Neuronal stem cell (in vitro differentiated cells): ENCODE data around the gene GARNL3.

Source experiments
- DNase-seq: peaks from one replicate; pipeline ENCODE4 v3.0.0-alpha.2; 2013; ENCODE audit warnings: low spot score
- H2AFZ ChIP-seq: one replicate; pipeline ENCODE4 v1.6.1; 2013; ENCODE audit warnings: mild to moderate bottlenecking, low read length, inconsistent platforms
- H2AK5ac ChIP-seq: 2 replicates; pipeline ENCODE4 v1.6.1; 2013; ENCODE audit warnings: low read depth, mild to moderate bottlenecking, inconsistent platforms, low read length, moderate library complexity, mixed read lengths
- H2BK120ac ChIP-seq: 2 replicates; pipeline ENCODE4 v1.6.1; 2013; ENCODE audit warnings: low read depth, mild to moderate bottlenecking, inconsistent platforms, low read length, moderate library complexity, mixed read lengths
- H2BK12ac ChIP-seq: one replicate; pipeline ENCODE4 v1.6.1; 2013; ENCODE audit warnings: low read length, inconsistent platforms
- H2BK15ac ChIP-seq: 2 replicates; pipeline ENCODE4 v1.6.1; 2013; ENCODE audit warnings: mild to moderate bottlenecking, low read length, inconsistent platforms, mixed read lengths
- H2BK5ac ChIP-seq: one replicate; pipeline ENCODE4 v1.6.1; 2013; ENCODE audit warnings: inconsistent platforms, mild to moderate bottlenecking, low read length, moderate library complexity
- H3K14ac ChIP-seq: one replicate; pipeline ENCODE4 v1.6.1; 2013; ENCODE audit warnings: low read length, inconsistent platforms
- H3K18ac ChIP-seq: 2 replicates; pipeline ENCODE4 v1.6.1; 2013; ENCODE audit warnings: low read length, inconsistent platforms
- H3K23ac ChIP-seq: 2 replicates; pipeline ENCODE4 v1.6.1; 2013; ENCODE audit warnings: low read depth, mild to moderate bottlenecking, mixed read lengths, low read length, inconsistent platforms; ENCODE audit not compliant: poor library complexity
- H3K27ac ChIP-seq: replicated peaks from 3 replicates; pipeline ENCODE4 v1.5.1; 2013; ENCODE audit warnings: low read length, inconsistent platforms
- H3K27me3 ChIP-seq, 3 experiments: 2 replicates each; pipeline ENCODE4 v1.6.1; 2013; ENCODE audit warnings: low read length in 3 of 3, mild to moderate bottlenecking in 2 of 3, inconsistent platforms in 1 of 3, low read depth in 1 of 3, mixed read lengths in 1 of 3, moderate library complexity in 1 of 3; ENCODE audit not compliant: control insufficient read depth in 3 of 3, insufficient read depth in 3 of 3
- H3K36me3 ChIP-seq, 2 donors: replicated peaks in 1 of 2; 2 replicates each; pipeline ENCODE4 v1.6.1; 2013; ENCODE audit warnings: low read length in 2 of 2; ENCODE audit not compliant: control insufficient read depth in 2 of 2, insufficient read depth in 2 of 2
- H3K4ac ChIP-seq: 2 replicates; pipeline ENCODE4 v1.6.1; 2013; ENCODE audit warnings: inconsistent platforms, mild to moderate bottlenecking, low read length, moderate library complexity
- H3K4me1 ChIP-seq, 2 donors: 1 replicate in 1 of 2; 2 replicates in 1 of 2; pipeline ENCODE4 v1.6.1; 2013; ENCODE audit warnings: low read length in 2 of 2, low read depth in 1 of 2; ENCODE audit not compliant: control insufficient read depth in 2 of 2, insufficient read depth in 1 of 2
- H3K4me2 ChIP-seq: one replicate; pipeline ENCODE4 v1.6.1; 2013; ENCODE audit warnings: mild to moderate bottlenecking, low read length, inconsistent platforms; ENCODE audit not compliant: insufficient read depth, poor library complexity, severe bottlenecking
- H3K4me3 ChIP-seq, 2 donors: 2 replicates each; pipeline ENCODE4 v1.5.1; 2013; ENCODE audit warnings: low read length in 2 of 2, mild to moderate bottlenecking in 2 of 2, inconsistent platforms in 1 of 2, moderate library complexity in 1 of 2
- H3K79me1 ChIP-seq: one replicate; pipeline ENCODE4 v1.6.1; 2013; ENCODE audit warnings: low read depth, mild to moderate bottlenecking, inconsistent platforms, low read length, moderate library complexity
- H3K9ac ChIP-seq: one replicate; pipeline ENCODE4 v1.6.1; 2013; ENCODE audit warnings: mild to moderate bottlenecking, low read depth, low read length, inconsistent platforms; ENCODE audit not compliant: poor library complexity
- H3K9me3 ChIP-seq, 2 donors: replicated peaks in 1 of 2; 2 replicates each; pipeline versions ENCODE3 to v1.6.1; 2013; ENCODE audit warnings: low read length in 2 of 2, mild to moderate bottlenecking in 2 of 2, inconsistent platforms in 1 of 2, low read depth in 1 of 2, mixed read lengths in 1 of 2, moderate library complexity in 1 of 2; ENCODE audit not compliant: control insufficient read depth in 2 of 2, insufficient read depth in 1 of 2
- H4K8ac ChIP-seq: one replicate; pipeline ENCODE4 v1.6.1; 2013; ENCODE audit warnings: low read depth, mild to moderate bottlenecking, inconsistent platforms, low read length, moderate library complexity
- H4K91ac ChIP-seq: one replicate; pipeline ENCODE4 v1.6.1; 2013; ENCODE audit warnings: low read length, low read depth, mild to moderate bottlenecking, inconsistent platforms; ENCODE audit not compliant: poor library complexity
- WGBS, 2 donors: extraction: QIAGEN DNeasy Blood & Tissue Kit; methylation state at CpG; one replicate each; pipeline ENCODE4 v1.1.7; 2013; ENCODE audit warnings: missing lambda C conversion rate in 2 of 2, mixed read lengths in 1 of 2; ENCODE audit not compliant: insufficient read length in 2 of 2, insufficient replicate concordance in 1 of 2; ENCODE audit errors: extremely low coverage in 2 of 2; 5-methylcytosine and 5-hydroxymethylcytosine counted together

Gene GARNL3

DNA sequence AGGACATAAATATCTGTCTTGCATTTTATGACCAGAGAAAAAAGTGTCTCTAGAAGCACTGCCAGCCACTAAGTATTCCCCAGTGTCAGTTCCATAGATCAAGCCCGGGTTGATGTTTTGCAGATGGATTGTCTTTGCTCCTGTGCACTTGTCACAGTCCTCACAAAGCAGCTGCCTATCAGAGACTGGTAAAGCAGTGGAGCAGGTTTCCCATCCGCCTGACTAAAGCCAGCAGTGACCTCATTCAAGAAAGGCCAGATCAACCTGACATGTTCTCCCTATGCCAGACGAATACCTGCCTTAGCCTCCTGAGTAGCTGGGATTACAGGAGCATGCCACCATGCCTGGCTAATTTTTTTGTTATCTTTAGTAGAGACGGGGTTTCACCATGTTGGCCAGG, 26.8 kb upstream of the GARNL3 start:
- Histone ChIP-seq H3K23ac (no peak overlapping the region), H3K79me1 (no peaks in the 10 kb centered on the region), H3K4ac (no peak overlapping the region), H2AFZ (no peak overlapping the region), H3K27me3 (no peaks in the 10 kb centered on the region), H4K91ac (no peak overlapping the region), H3K14ac (no peak overlapping the region), H3K4me2 (no peak overlapping the region), H3K9ac (no peak overlapping the region), H2BK5ac (no peak overlapping the region), H2BK12ac (no peak overlapping the region), H3K27ac (no peak overlapping the region), H2AK5ac (no peak overlapping the region), H3K4me1 (no peaks in the 10 kb centered on the region), H3K4me3 (no peak overlapping the region), H3K36me3 (no peaks in the 10 kb centered on the region), H4K8ac (no peak overlapping the region), H2BK15ac (no peak overlapping the region), H3K18ac (no peak overlapping the region), H2BK120ac (no peak overlapping the region), H3K9me3 (no peaks in the 10 kb centered on the region)
- DNase-seq, result no peak
- no CpG with 5 or more reads among the region's 4 CpGs for WGBS, 2 donors

DNA sequence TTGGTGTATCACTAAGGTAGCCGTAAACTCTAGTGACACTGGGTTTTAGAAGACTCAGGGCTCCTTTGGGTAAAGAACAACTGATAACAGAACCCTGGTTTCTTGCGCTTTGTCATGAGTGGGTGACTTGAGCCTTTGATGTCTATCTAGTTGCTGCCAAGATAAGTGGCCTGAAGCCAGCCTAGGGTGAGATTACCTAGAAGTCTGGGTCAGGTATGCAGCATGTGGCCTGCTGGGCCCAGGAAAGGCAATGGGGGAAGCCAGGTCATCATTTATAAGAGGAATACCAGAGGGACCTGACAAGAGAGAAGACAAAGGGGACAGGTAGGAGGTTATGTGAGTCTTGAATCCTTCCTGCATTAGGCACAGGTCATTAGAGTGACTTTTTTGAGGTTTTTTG, 23.2 kb upstream of the GARNL3 start:
- Histone ChIP-seq H2AFZ (no peak overlapping the region), H3K9me3 (no peaks in the 10 kb centered on the region), H4K8ac (no peak overlapping the region), H3K79me1 (no peaks in the 10 kb centered on the region), H2BK5ac (no peak overlapping the region), H3K4me2 (no peak overlapping the region), H2BK15ac (no peak overlapping the region), H4K91ac (no peak overlapping the region), H3K27ac (no peak overlapping the region), H3K4ac (no peak overlapping the region), H3K23ac (no peak overlapping the region), H3K18ac (no peak overlapping the region), H3K36me3 (peaks cover 0 to 7% of the 10 kb centered on the region in 2 donors), H3K4me3 (no peak overlapping the region), H3K27me3 (no peaks in the 10 kb centered on the region), H3K9ac (no peak overlapping the region), H3K14ac (no peak overlapping the region), H2AK5ac (no peak overlapping the region), H2BK120ac (no peak overlapping the region), H3K4me1 (peaks cover 0 to 3% of the 10 kb centered on the region in 2 donors), H2BK12ac (no peak overlapping the region)
- WGBS, 2 donors, result no CpG with 5 or more reads among the region's 2 CpGs
- DNase-seq, result no peak

DNA sequence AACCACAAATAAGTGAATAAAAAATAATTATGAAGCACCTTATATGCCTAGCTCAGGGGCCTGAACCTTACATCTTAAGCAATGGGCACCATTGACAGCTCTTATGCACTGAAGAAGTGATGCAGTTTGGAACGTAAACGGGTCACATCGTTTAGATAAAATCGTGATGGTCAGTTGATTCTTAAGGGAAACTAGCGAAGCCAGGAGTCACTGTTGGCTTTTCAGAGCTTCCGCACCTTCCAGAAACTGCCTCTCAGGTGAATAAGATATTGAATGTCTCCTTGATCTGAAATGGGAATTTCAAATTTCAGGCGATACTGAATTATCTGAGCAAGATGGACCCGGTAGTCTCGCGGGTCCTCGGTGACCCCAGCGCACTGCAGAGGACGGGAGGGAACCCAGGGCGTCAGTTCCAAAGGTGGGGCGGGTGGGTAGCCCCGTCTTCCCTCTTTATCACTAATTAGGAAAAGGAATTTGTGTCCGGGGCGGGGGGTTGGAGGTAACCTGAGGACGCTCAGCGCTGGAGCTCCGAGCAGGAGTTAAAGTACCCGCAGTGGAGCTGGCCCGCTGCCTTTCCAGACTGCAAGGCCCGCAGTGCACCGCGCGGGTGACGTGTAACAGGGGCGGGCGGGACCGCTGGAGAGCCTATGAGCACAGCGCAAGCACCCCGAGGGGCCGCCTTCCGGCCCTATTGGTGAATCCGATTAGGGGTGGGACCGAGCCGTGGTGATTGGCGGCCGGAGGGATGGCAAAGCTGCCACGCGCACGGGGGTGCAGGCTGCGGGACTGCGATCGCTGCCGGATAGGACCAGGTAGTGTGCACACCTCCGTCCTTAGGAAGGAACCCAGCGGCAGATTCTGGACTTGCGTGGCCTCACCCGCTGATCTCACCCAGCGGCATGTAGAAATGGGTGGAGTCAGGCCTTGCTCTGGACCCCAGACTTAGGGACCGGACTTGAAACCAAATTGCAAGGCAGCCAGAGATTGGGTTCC, 19.7 kb upstream of the GARNL3 start:
- H3K14ac ChIP-seq, result no peak overlapping the region
- H2AK5ac ChIP-seq, result no peak overlapping the region
- no peak overlapping the region for H2BK12ac ChIP-seq
- WGBS, 2 donors, result no CpG with 5 or more reads among the region's 53 CpGs
- H3K36me3 ChIP-seq, result peaks cover 0 to 7% of the 10 kb centered on the region in 2 donors
- no peaks in the 10 kb centered on the region for H3K79me1 ChIP-seq
- H3K4me2 ChIP-seq, result peak overlapping the region; percentile 79
- H3K4me3 ChIP-seq, result peak overlapping the region; percentile 77 to 92
- peak overlapping the region; percentile 98 for H2AFZ ChIP-seq
- no peak overlapping the region for H3K27ac ChIP-seq
- no peaks in the 10 kb centered on the region for H3K27me3 ChIP-seq
- peak overlapping the region; percentile 71 for H3K23ac ChIP-seq
- H2BK5ac ChIP-seq, result no peak overlapping the region
- H4K8ac ChIP-seq, result no peak overlapping the region
- H3K4ac ChIP-seq, result no peak overlapping the region
- no peak overlapping the region for H2BK15ac ChIP-seq
- no peak overlapping the region for H2BK120ac ChIP-seq
- H4K91ac ChIP-seq, result no peak overlapping the region
- no peaks in the 10 kb centered on the region for H3K9me3 ChIP-seq
- H3K9ac ChIP-seq, result peak overlapping the region; percentile 89
- H3K18ac ChIP-seq, result peak overlapping the region; percentile 93
- H3K4me1 ChIP-seq, result peaks cover 0 to 3% of the 10 kb centered on the region in 2 donors
- peak; percentile 90 for DNase-seq

DNA sequence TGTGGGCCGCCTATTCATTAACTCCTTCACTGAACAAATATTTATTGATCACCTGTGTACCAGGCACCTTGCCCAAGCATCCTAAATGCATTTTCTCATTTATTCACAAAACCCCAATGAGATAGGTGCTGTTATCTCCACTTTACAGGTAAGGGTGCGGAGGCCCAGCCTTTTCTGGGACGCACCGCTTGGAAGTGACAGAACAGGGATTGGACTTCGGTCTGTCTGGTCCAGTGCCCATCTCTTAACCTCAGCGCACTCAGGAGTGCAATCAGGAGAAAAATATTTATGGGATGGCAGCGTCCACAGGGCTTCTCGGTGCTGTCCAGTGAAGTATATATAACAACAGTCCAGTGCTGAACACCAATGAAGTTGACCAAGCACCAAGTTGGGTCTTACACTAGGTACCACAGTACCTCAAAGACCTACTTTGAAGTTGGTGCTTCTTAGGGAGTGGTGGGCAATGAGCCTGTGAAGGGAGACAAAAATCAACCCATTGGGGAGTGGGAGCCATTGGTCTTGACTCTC, 18.9 kb upstream of the GARNL3 start:
- Histone ChIP-seq H4K8ac (no peak overlapping the region), H2BK120ac (no peak overlapping the region), H2AK5ac (no peak overlapping the region), H3K4me1 (peaks cover 0 to 3% of the 10 kb centered on the region in 2 donors), H3K9me3 (no peaks in the 10 kb centered on the region), H4K91ac (no peak overlapping the region), H3K23ac (no peak overlapping the region), H3K79me1 (no peaks in the 10 kb centered on the region), H3K4ac (no peak overlapping the region), H3K4me3 (peak overlapping the region; percentile 77 to 92), H3K18ac (no peak overlapping the region), H2BK12ac (no peak overlapping the region), H2BK15ac (no peak overlapping the region), H2BK5ac (no peak overlapping the region), H3K4me2 (peak overlapping the region; percentile 79), H3K14ac (no peak overlapping the region), H2AFZ (peak overlapping the region; percentile 98), H3K36me3 (peaks cover 0 to 7% of the 10 kb centered on the region in 2 donors), H3K9ac (no peak overlapping the region), H3K27ac (no peak overlapping the region), H3K27me3 (no peaks in the 10 kb centered on the region)
- no CpG with 5 or more reads among the region's 8 CpGs for WGBS, 2 donors
- no peak for DNase-seq
